GM12878 (cell line): ENCODE measurements around the gene TMEM170B. TPM values are rescaled to one million over a fixed set of nuclear protein-coding genes. Genes with fewer than 3 reads are reported as not detected.
A peak's percentile ranks its signal among the peaks of the same experiment; 100 is the strongest.

Experiments
- ASH2L ChIP-seq: fragments of 300-600, 200-600 bp; sonication (generic); IDR thresholded peaks from 2 replicates; pipeline ENCODE4 v1.6.1; 2017; ENCODE audit warnings: low read depth, mild to moderate bottlenecking, borderline replicate concordance
- BCL11A ChIP-seq: IDR thresholded peaks from 2 replicates; pipeline ENCODE4 v1.6.1; 2011; ENCODE audit warnings: low read depth, low read length
- CEBPB ChIP-seq, 2 experiments: fragments of 150-350 bp in 1 of 2; IDR thresholded peaks; 2 replicates each; pipeline ENCODE4 v1.6.1; 2012 to 2014; ENCODE audit warnings: low read depth in 2 of 2, low read length in 2 of 2, borderline replicate concordance in 1 of 2, inconsistent platforms in 1 of 2
- CHD2 ChIP-seq: IDR thresholded peaks from 2 replicates; pipeline ENCODE4 v1.6.1; 2011; ENCODE audit warnings: low read depth, low read length, improper control_type of control experiment, borderline replicate concordance
- IRF4 ChIP-seq: IDR thresholded peaks from 2 replicates; pipeline ENCODE4 v1.6.1; 2011; ENCODE audit warnings: low read depth, low read length
- NR2C2 ChIP-seq: IDR thresholded peaks from 2 replicates; pipeline ENCODE4 v1.6.1; 2011; ENCODE audit warnings: borderline replicate concordance, low read depth; ENCODE audit not compliant: control insufficient read depth, insufficient read length
- NRF1 ChIP-seq: conservative IDR thresholded peaks from 2 replicates; pipeline ENCODE4 v1.6.1; 2011; ENCODE audit warnings: mild to moderate bottlenecking, low read depth, low read length, improper control_type of control experiment
- PAX5 ChIP-seq: IDR thresholded peaks from 2 replicates; pipeline ENCODE4 v1.6.1; 2011; ENCODE audit warnings: low read depth, low read length, borderline replicate concordance
- PML ChIP-seq: IDR thresholded peaks from 2 replicates; pipeline ENCODE4 v1.6.1; 2012; ENCODE audit warnings: low read length, inconsistent platforms
- POLR2A ChIP-seq: IDR thresholded peaks from 2 replicates; pipeline ENCODE4 v1.6.1; 2011; ENCODE audit warnings: low read depth, mild to moderate bottlenecking, low read length
- POLR2AphosphoS5 ChIP-seq: IDR thresholded peaks from 2 replicates; pipeline ENCODE4 v1.6.1; 2011; ENCODE audit warnings: mild to moderate bottlenecking, low read length, inconsistent platforms
- RAD21 ChIP-seq: IDR thresholded peaks from 2 replicates; pipeline ENCODE4 v1.6.1; 2011; ENCODE audit warnings: mild to moderate bottlenecking, low read depth, low read length, moderate library complexity; ENCODE audit not compliant: insufficient read depth
- SMAD5 ChIP-seq: IDR thresholded peaks from 2 replicates; pipeline ENCODE4 v1.6.1; 2016; ENCODE audit warnings: antibody characterized with exemption, low read depth
- polyA plus RNA-seq, 11 experiments: library from polyadenylated mRNA; depleted of rRNA in 4 of 11; unstranded in 6 of 11; stranded (reverse) in 5 of 11; fragments of >200 nt; fragmentation: Nextera tagmentation in 4 of 11; fragmentation: Illumina TruSeq in 1 of 11; extraction: Ambion mirVana in 4 of 11; extraction: Trizol in 1 of 11; gene quantifications; 1 replicate in 1 of 11; 2 replicates in 10 of 11; pipeline versions ENCODE4 v1.2.1 to v1.2.3, GENCODE V29; 2011 to 2016; ENCODE audit warnings: inconsistent platforms in 2 of 11, missing spikeins in 2 of 11, low read depth in 1 of 11
- total RNA-seq, 4 experiments: library from RNA; depleted of rRNA in 3 of 4; stranded (reverse); fragments of >200 nt in 3 of 4; fragmentation: Illumina TruSeq in 1 of 4; extraction: Trizol in 1 of 4; gene quantifications; 2 replicates each; pipeline versions ENCODE4 v1.2.1 to v1.2.3, GENCODE V29; 2013 to 2021
- TF ChIP-seq, protein P1 (sequence below): IDR thresholded peaks from 2 replicates; pipeline ENCODE4 v1.6.1; 2011; ENCODE audit warnings: low read depth, mild to moderate bottlenecking, low read length, moderate library complexity, borderline replicate concordance; ENCODE audit errors: extremely low read depth
- TF ChIP-seq, protein P2 (sequence below): IDR thresholded peaks from 2 replicates; pipeline ENCODE4 v1.6.1; 2012; ENCODE audit warnings: improper control_type of control experiment, low read depth, low read length; ENCODE audit not compliant: insufficient replicate concordance
- TF ChIP-seq, protein P3 (sequence below): fragments of 450-650 bp; IDR thresholded peaks from 2 replicates; pipeline ENCODE4 v1.6.1; 2017; ENCODE audit warnings: mild to moderate bottlenecking, low read depth, inconsistent platforms; ENCODE audit not compliant: poor library complexity, severe bottlenecking
- TF ChIP-seq, protein P4 (sequence below): fragments of 450-650 bp; IDR thresholded peaks from 2 replicates; pipeline ENCODE4 v1.6.1; 2014; ENCODE audit warnings: mild to moderate bottlenecking
- TF ChIP-seq, protein P5 (sequence below): IDR thresholded peaks from 2 replicates; pipeline ENCODE4 v1.6.1; 2011; ENCODE audit warnings: mild to moderate bottlenecking, low read depth, low read length, moderate library complexity; ENCODE audit not compliant: insufficient replicate concordance

Gene TMEM170B
- total and polyA plus RNA-seq, 10 of the 15 experiments (the other 5 are each of a cell fraction or from before 2014, with no cell fraction given): 0.38 to 10.3 (median 4.2) TPM

DNA sequence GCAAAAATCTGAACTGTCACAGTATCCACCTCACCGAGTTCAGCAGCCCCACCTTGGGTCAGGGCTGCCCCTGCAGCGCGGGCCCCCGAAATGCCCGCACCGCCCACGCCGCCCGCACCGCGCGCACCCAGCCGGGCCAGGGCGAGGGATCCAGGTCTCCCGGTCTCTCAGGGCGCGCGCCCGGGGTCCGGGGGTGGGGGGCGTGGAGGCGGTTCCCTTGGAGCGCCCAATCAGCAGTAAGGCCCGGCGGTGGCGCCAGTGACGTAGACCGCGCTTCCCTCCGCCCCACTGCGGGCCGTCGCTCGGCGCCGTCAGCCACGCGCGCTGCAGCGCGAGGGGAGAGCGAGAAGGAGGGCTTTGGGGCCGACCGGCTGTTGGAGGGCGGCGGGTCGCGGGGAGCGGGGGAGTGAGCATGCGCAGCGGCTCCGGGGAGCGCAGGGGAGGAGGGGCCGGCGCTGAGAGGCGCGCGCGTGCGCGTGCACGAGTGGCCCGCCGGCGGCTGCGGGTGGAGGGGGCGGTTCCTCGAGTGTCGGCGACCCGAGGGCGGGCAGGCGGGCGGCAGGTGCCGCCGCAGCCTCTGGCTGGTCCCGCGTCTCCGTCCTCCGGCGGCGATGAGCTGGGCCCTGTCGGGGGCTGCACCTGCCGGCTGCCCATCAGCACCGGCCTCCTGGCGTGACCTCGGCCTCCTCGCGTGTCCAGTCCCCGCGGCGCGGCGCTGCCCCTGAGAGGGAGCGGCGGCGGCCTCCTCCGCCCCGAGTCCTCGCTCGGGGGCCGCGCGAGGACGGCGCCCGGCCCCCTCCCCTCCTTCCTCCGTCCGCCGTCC is at the start of gene TMEM170B (continued):
- TF ChIP-seq, protein P1, sequence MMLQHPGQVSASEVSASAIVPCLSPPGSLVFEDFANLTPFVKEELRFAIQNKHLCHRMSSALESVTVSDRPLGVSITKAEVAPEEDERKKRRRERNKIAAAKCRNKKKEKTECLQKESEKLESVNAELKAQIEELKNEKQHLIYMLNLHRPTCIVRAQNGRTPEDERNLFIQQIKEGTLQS: no peak
- TF ChIP-seq, protein P2, sequence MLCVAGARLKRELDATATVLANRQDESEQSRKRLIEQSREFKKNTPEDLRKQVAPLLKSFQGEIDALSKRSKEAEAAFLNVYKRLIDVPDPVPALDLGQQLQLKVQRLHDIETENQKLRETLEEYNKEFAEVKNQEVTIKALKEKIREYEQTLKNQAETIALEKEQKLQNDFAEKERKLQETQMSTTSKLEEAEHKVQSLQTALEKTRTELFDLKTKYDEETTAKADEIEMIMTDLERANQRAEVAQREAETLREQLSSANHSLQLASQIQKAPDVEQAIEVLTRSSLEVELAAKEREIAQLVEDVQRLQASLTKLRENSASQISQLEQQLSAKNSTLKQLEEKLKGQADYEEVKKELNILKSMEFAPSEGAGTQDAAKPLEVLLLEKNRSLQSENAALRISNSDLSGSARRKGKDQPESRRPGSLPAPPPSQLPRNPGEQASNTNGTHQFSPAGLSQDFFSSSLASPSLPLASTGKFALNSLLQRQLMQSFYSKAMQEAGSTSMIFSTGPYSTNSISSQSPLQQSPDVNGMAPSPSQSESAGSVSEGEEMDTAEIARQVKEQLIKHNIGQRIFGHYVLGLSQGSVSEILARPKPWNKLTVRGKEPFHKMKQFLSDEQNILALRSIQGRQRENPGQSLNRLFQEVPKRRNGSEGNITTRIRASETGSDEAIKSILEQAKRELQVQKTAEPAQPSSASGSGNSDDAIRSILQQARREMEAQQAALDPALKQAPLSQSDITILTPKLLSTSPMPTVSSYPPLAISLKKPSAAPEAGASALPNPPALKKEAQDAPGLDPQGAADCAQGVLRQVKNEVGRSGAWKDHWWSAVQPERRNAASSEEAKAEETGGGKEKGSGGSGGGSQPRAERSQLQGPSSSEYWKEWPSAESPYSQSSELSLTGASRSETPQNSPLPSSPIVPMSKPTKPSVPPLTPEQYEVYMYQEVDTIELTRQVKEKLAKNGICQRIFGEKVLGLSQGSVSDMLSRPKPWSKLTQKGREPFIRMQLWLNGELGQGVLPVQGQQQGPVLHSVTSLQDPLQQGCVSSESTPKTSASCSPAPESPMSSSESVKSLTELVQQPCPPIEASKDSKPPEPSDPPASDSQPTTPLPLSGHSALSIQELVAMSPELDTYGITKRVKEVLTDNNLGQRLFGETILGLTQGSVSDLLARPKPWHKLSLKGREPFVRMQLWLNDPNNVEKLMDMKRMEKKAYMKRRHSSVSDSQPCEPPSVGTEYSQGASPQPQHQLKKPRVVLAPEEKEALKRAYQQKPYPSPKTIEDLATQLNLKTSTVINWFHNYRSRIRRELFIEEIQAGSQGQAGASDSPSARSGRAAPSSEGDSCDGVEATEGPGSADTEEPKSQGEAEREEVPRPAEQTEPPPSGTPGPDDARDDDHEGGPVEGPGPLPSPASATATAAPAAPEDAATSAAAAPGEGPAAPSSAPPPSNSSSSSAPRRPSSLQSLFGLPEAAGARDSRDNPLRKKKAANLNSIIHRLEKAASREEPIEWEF: no peak
- no peak for TF ChIP-seq IRF4
- TF ChIP-seq PML: no peak
- TF ChIP-seq RAD21: no peak
- TF ChIP-seq PAX5: no peak
- no peak for TF ChIP-seq BCL11A
- peak; percentile 57; the same call in 1 of the 2 replicates for TF ChIP-seq CHD2
- no peak for TF ChIP-seq NR2C2
- TF ChIP-seq ASH2L: peak; percentile 77; the same call in 1 of the 2 replicates
- peak; percentile 75 for TF ChIP-seq NRF1
- TF ChIP-seq POLR2AphosphoS5: 0 out of 2 replicates have a peak, but pooled peaks have one; percentile 44
- no peak for TF ChIP-seq CEBPB (IDR thresholded peaks at IDR 0.05; ENCODE audit: borderline replicate concordance in 1 of 2, low read depth in 2 of 2, low read length in 2 of 2)
- TF ChIP-seq, protein P3, sequence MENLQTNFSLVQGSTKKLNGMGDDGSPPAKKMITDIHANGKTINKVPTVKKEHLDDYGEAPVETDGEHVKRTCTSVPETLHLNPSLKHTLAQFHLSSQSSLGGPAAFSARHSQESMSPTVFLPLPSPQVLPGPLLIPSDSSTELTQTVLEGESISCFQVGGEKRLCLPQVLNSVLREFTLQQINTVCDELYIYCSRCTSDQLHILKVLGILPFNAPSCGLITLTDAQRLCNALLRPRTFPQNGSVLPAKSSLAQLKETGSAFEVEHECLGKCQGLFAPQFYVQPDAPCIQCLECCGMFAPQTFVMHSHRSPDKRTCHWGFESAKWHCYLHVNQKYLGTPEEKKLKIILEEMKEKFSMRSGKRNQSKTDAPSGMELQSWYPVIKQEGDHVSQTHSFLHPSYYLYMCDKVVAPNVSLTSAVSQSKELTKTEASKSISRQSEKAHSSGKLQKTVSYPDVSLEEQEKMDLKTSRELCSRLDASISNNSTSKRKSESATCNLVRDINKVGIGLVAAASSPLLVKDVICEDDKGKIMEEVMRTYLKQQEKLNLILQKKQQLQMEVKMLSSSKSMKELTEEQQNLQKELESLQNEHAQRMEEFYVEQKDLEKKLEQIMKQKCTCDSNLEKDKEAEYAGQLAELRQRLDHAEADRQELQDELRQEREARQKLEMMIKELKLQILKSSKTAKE: no peak
- no peak for TF ChIP-seq SMAD5
- TF ChIP-seq, protein P4, sequence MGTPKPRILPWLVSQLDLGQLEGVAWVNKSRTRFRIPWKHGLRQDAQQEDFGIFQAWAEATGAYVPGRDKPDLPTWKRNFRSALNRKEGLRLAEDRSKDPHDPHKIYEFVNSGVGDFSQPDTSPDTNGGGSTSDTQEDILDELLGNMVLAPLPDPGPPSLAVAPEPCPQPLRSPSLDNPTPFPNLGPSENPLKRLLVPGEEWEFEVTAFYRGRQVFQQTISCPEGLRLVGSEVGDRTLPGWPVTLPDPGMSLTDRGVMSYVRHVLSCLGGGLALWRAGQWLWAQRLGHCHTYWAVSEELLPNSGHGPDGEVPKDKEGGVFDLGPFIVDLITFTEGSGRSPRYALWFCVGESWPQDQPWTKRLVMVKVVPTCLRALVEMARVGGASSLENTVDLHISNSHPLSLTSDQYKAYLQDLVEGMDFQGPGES: 0 out of 2 replicates have a peak, but pooled peaks have one; percentile 35
- TF ChIP-seq POLR2A: peak; percentile 78
- TF ChIP-seq, protein P5, sequence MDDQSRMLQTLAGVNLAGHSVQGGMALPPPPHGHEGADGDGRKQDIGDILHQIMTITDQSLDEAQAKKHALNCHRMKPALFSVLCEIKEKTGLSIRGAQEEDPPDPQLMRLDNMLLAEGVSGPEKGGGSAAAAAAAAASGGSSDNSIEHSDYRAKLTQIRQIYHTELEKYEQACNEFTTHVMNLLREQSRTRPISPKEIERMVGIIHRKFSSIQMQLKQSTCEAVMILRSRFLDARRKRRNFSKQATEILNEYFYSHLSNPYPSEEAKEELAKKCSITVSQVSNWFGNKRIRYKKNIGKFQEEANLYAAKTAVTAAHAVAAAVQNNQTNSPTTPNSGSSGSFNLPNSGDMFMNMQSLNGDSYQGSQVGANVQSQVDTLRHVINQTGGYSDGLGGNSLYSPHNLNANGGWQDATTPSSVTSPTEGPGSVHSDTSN: no peak
